Pancreas (tissue), 10 donors: ENCODE measurements around the gene DRAXIN. TPM values are rescaled to one million over a fixed set of nuclear protein-coding genes. Genes with fewer than 3 reads are reported as not detected.

Experiments used
- ATAC-seq, 4 donors: fragments of 200-7000 bp; cut with Tn5 transposase; one replicate each; pipeline versions ENCODE4 v1.8.0 to v1.9.1; 2020; ENCODE audit warnings: mild to moderate bottlenecking in 4 of 4, moderate library complexity in 4 of 4
- DNase-seq, 6 donors: peaks; one replicate each; pipeline ENCODE4 v3.0.0-alpha.2; 2020
- FAIRE-seq: peaks from 2 replicates; lab custom pipeline; 2012; peaks lifted over from hg19 to GRCh38; lab: Jason Lieb, UNC
- H3K27ac ChIP-seq, 4 donors: fragments of 200-600 bp; sonication (generic); 1 replicate in 3 of 4; 2 replicates in 1 of 4; pipeline versions ENCODE4 v1.5.0 to v1.8.0; 2020
- H3K27me3 ChIP-seq, 4 donors: fragments of 200-600 bp; one replicate each; pipeline ENCODE4 v1.8.0; 2021
- H3K36me3 ChIP-seq, 3 donors: fragments of 200-600 bp; sonication (generic) in 1 of 3; one replicate each; pipeline versions ENCODE4 v1.5.0 to v1.8.0; 2020 to 2021
- H3K4me1 ChIP-seq, 3 donors: fragments of 200-600 bp; one replicate each; pipeline ENCODE4 v1.8.0; 2021
- H3K4me3 ChIP-seq, 4 donors: fragments of 200-600 bp; sonication (generic) in 2 of 4; one replicate each; pipeline versions ENCODE4 v1.5.0 to v1.8.0; 2020 to 2021
- H3K9me3 ChIP-seq, 4 donors: fragments of 200-600 bp; one replicate each; pipeline ENCODE4 v1.8.0; 2021
- WGBS, 2 donors: extraction: QIAGEN DNeasy Blood & Tissue Kit; methylation state at CpG; one replicate each; pipeline ENCODE4 v1.1.7; 2013; 5-methylcytosine and 5-hydroxymethylcytosine counted together
- intact Hi-C, 3 donors: fragments of 100-400 bp; cut with DNase I; formaldehyde crosslinking; loops; one replicate each; pipeline versions ENCODE4 v1.11.1 to v1.14.2; 2022
- polyA plus RNA-seq, 2 donors: library from polyadenylated mRNA; stranded (reverse); fragments of 200-250 nt; gene quantifications; one replicate each; pipeline ENCODE4 v1.2.3, GENCODE V29; 2013
- total RNA-seq, 6 donors: library from RNA; stranded (reverse); fragmentation: NEBNext Ultra II Directional in 4 of 6; extraction: Animal tissue kit (Norgen Biotek cat#: 25700) in 4 of 6; gene quantifications; one replicate each; pipeline versions ENCODE4 v1.2.1 to v1.2.4, GENCODE V29; 2021 to 2023
- TF ChIP-seq, protein P1 (sequence below), 4 donors: fragments of 200-600 bp; sonication (generic) in 3 of 4; IDR thresholded peaks; one replicate each; pipeline versions ENCODE4 v1.5.0 to v1.8.0; 2021; ENCODE audit warnings: antibody characterized with exemption in 4 of 4
- donor health status: healthy with polysubstance abuse.
- donor health status: DM: no; HTN: no; CAD: no; lungs with moderate emphysema.
- donor health status: DM: no; HTN: no; CAD: no.
- donor health status: control.
- donor health status: control.
- donor health status: Bipolar disorder and iron deficiency.
- donor health status: DM: yes; HTN: yes; CAD: no.
- donor health status: DM: no; HTN: no; CAD: no.
- donor health status: DM: no; HTN: no; CAD: no.
- donor health status: DM: yes; HTN: yes; CAD: no.

The DRAXIN gene
- total and polyA plus RNA-seq, 8 donors = under 0.01 to 0.09 (median 0.03) TPM; not detected in 1

DNA sequence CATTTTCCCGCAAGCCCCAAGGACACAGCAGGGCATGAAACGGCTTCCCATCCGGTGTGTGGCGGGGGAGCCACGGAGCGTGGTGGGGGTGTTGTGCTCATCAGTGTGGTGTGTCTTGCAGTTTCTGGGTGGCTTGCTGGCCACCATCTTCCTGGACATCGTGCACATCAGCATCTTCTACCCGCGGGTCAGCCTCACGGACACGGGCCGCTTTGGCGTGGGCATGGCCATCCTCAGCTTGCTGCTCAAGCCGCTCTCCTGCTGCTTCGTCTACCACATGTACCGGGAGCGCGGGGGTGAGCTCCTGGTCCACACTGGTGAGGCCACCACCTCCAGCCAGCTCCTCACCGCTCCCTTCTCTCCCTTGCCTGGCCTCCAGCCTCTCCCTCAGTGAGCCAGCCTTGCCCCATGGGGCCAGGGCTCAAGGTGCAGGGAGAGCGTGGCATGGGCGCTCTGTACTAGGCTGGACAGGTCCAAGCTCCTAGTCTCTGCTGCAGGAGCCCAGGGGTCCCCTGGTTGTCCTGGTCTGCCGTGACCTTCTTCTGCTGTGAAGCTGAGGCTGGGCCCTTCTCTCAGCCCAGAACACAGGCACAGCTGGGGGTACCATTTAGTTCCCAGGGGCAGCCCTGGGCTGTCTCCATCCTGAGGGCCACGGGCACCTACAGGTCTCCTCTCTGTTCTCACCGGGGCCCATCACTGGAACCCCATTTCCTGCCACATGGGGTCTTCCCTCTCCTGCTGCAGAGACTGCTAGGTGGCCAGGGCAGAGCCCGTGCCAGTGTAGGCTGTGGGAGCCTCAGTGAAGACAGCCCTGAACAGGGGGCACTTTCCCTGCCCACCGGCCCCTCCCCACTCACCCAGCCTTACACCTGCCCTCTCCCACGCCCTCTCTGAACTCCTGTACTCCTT is 57.0 kb downstream of the DRAXIN start:
- Histone ChIP-seq H3K27ac (no peak overlapping the region), H3K4me3 (no peak overlapping the region), H3K27me3 (no peaks in the 10 kb centered on the region), H3K9me3 (no peaks in the 10 kb centered on the region), H3K4me1 (peaks cover 7 to 23% (median 7%) of the 10 kb centered on the region in 3 donors), H3K36me3 (peaks cover 0 to 12% (median 0%) of the 10 kb centered on the region in 3 donors)
- 88% methylated on average over 26 to 27 of the region's 27 CpGs for WGBS, 2 donors
- no peak for ATAC-seq
- TF ChIP-seq, protein P1, sequence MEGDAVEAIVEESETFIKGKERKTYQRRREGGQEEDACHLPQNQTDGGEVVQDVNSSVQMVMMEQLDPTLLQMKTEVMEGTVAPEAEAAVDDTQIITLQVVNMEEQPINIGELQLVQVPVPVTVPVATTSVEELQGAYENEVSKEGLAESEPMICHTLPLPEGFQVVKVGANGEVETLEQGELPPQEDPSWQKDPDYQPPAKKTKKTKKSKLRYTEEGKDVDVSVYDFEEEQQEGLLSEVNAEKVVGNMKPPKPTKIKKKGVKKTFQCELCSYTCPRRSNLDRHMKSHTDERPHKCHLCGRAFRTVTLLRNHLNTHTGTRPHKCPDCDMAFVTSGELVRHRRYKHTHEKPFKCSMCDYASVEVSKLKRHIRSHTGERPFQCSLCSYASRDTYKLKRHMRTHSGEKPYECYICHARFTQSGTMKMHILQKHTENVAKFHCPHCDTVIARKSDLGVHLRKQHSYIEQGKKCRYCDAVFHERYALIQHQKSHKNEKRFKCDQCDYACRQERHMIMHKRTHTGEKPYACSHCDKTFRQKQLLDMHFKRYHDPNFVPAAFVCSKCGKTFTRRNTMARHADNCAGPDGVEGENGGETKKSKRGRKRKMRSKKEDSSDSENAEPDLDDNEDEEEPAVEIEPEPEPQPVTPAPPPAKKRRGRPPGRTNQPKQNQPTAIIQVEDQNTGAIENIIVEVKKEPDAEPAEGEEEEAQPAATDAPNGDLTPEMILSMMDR (IDR thresholded peaks at IDR 0.05) = no peak
- intact Hi-C loops = no loop called here
- peak in 1 of 6 donors; percentile 74 for DNase-seq
- FAIRE-seq = no peak

GRCh38 chr1:11749203-11749689 is 57.7 kb downstream of the DRAXIN start:
- FAIRE-seq (no peak), DNase-seq (peak in 5 of 6 donors; percentile 59 to 77 (median 76)), ATAC-seq (peak; percentile 58 to 69 (median 66))
- intact Hi-C loops = no loop called here
- H3K4me1 ChIP-seq = peaks cover 8 to 24% (median 8%) of the 10 kb centered on the region in 3 donors
- H3K36me3 ChIP-seq = peaks cover 0 to 12% (median 0%) of the 10 kb centered on the region in 3 donors
- no peaks in the 10 kb centered on the region for H3K27me3 ChIP-seq
- no peak overlapping the region for H3K4me3 ChIP-seq
- WGBS, 2 donors = 63% methylated on average over 9 of the region's 9 CpGs
- TF ChIP-seq, protein P1 (IDR thresholded peaks at IDR 0.05) = peak; percentile 24 to 62 (median 36)
- H3K9me3 ChIP-seq = no peaks in the 10 kb centered on the region
- H3K27ac ChIP-seq = no peak overlapping the region

GRCh38 chr1:11749996-11750395 is 58.5 kb downstream of the DRAXIN start:
- no peaks in the 10 kb centered on the region for H3K27me3 ChIP-seq
- H3K36me3 ChIP-seq = peaks cover 0 to 12% (median 0%) of the 10 kb centered on the region in 3 donors

DNA sequence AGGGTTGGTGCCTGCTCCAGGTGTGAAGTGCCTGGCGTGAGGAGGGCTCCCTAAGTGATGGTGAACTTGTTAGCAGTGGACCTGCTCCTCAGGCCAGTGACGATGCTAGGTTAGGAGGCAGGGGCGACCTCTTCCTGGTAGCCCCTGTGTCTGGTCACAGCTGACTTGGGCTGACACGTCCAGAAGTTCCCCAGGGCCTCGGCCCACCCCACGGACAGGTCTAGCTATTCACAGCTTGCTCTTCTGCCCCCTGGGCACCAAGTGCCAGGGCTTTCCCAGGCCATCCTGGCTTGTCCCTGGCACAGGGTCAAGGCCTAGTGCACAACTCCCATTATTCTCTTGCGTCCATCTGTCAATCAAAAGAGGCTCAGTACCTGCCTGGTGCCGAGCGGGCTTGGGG is 59.6 kb downstream of the DRAXIN start:
- Histone ChIP-seq H3K27ac (no peak overlapping the region), H3K27me3 (no peaks in the 10 kb centered on the region), H3K4me1 (peaks cover 13 to 25% (median 16%) of the 10 kb centered on the region in 3 donors), H3K36me3 (peaks cover 0 to 12% (median 0%) of the 10 kb centered on the region in 3 donors), H3K4me3 (no peak overlapping the region), H3K9me3 (no peaks in the 10 kb centered on the region)
- FAIRE-seq (no peak), DNase-seq (peak in 1 of 6 donors; percentile 70), ATAC-seq (no peak)
- WGBS, 2 donors = 83 to 86% methylated on average over 9 of the region's 9 CpGs
- TF ChIP-seq, protein P1 (IDR thresholded peaks at IDR 0.05) = no peak
- intact Hi-C loops = no loop called here

More at GRCh38 chr1:11749996-11750395, 58.5 kb downstream of the DRAXIN start:
- FAIRE-seq = no peak
- TF ChIP-seq, protein P1 (IDR thresholded peaks at IDR 0.05) = no peak
- Histone ChIP-seq H3K27ac (no peak overlapping the region), H3K4me3 (no peak overlapping the region), H3K9me3 (no peaks in the 10 kb centered on the region), H3K4me1 (peaks cover 15 to 30% (median 16%) of the 10 kb centered on the region in 3 donors)
- no peak for ATAC-seq
- peak in 1 of 6 donors; percentile 40 for DNase-seq
- intact Hi-C loops = no loop called here
- WGBS, 2 donors = 91 to 94% methylated on average over 15 of the region's 15 CpGs
